Prostate gland (tissue), 2 donors: ENCODE data around the gene IL18R1.

Source experiments
- POLR2AphosphoS5 ChIP-seq: sonication (generic); formaldehyde crosslinking; IDR thresholded peaks from one replicate; pipeline ENCODE4 v1.6.1; 2017; ENCODE audit warnings: antibody characterized with exemption
- TF ChIP-seq, protein P1 (sequence below), 4 experiments: fragments of 200-600 bp in 2 of 4; fragments of 450-650 bp in 2 of 4; sonication (generic) in 2 of 4; IDR thresholded peaks; 1 replicate in 3 of 4; 2 replicates in 1 of 4; pipeline ENCODE4 v1.5.1; 2016 to 2019; ENCODE audit warnings: antibody characterized with exemption in 4 of 4, mild to moderate bottlenecking in 2 of 4, moderate library complexity in 2 of 4

- TF ChIP-seq POLR2AphosphoS5, result no peak
- TF ChIP-seq, protein P1, sequence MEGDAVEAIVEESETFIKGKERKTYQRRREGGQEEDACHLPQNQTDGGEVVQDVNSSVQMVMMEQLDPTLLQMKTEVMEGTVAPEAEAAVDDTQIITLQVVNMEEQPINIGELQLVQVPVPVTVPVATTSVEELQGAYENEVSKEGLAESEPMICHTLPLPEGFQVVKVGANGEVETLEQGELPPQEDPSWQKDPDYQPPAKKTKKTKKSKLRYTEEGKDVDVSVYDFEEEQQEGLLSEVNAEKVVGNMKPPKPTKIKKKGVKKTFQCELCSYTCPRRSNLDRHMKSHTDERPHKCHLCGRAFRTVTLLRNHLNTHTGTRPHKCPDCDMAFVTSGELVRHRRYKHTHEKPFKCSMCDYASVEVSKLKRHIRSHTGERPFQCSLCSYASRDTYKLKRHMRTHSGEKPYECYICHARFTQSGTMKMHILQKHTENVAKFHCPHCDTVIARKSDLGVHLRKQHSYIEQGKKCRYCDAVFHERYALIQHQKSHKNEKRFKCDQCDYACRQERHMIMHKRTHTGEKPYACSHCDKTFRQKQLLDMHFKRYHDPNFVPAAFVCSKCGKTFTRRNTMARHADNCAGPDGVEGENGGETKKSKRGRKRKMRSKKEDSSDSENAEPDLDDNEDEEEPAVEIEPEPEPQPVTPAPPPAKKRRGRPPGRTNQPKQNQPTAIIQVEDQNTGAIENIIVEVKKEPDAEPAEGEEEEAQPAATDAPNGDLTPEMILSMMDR (IDR thresholded peaks at IDR 0.05), result no peak
Measured at GRCh38 chr2:102423368-102423767, 67.8 kb downstream of the IL18R1 start.
